ENCODE measurements around the gene HUNK.

Gene HUNK

GRCh38 chr21:31895077-31895835, 22.4 kb downstream of the HUNK start:
- TF ChIP-seq, protein P1, sequence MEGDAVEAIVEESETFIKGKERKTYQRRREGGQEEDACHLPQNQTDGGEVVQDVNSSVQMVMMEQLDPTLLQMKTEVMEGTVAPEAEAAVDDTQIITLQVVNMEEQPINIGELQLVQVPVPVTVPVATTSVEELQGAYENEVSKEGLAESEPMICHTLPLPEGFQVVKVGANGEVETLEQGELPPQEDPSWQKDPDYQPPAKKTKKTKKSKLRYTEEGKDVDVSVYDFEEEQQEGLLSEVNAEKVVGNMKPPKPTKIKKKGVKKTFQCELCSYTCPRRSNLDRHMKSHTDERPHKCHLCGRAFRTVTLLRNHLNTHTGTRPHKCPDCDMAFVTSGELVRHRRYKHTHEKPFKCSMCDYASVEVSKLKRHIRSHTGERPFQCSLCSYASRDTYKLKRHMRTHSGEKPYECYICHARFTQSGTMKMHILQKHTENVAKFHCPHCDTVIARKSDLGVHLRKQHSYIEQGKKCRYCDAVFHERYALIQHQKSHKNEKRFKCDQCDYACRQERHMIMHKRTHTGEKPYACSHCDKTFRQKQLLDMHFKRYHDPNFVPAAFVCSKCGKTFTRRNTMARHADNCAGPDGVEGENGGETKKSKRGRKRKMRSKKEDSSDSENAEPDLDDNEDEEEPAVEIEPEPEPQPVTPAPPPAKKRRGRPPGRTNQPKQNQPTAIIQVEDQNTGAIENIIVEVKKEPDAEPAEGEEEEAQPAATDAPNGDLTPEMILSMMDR (IDR thresholded peaks at IDR 0.05; ENCODE audit: low read depth, low read length): no peak
- H3K4me3 ChIP-seq (ENCODE audit: low read depth, low read length): no peak overlapping the region

- TF ChIP-seq, protein P1 (IDR thresholded peaks at IDR 0.05; ENCODE audit: low read depth, low read length): no peak
- H3K4me3 ChIP-seq (ENCODE audit: low read depth, low read length): no peak overlapping the region
Measured at GRCh38 chr21:31896019-31896418, 23.2 kb downstream of the HUNK start.

- TF ChIP-seq, protein P1 (IDR thresholded peaks at IDR 0.05; ENCODE audit: low read depth, low read length): no peak
- H3K4me3 ChIP-seq (ENCODE audit: low read depth, low read length): no peak overlapping the region
Measured at GRCh38 chr21:31897311-31897710, 24.5 kb downstream of the HUNK start.

GRCh38 chr21:31898933-31899630, 26.3 kb downstream of the HUNK start:
- H3K4me3 ChIP-seq (ENCODE audit: low read depth, low read length): no peak overlapping the region
- TF ChIP-seq, protein P1 (IDR thresholded peaks at IDR 0.05; ENCODE audit: low read depth, low read length): no peak

DNA sequence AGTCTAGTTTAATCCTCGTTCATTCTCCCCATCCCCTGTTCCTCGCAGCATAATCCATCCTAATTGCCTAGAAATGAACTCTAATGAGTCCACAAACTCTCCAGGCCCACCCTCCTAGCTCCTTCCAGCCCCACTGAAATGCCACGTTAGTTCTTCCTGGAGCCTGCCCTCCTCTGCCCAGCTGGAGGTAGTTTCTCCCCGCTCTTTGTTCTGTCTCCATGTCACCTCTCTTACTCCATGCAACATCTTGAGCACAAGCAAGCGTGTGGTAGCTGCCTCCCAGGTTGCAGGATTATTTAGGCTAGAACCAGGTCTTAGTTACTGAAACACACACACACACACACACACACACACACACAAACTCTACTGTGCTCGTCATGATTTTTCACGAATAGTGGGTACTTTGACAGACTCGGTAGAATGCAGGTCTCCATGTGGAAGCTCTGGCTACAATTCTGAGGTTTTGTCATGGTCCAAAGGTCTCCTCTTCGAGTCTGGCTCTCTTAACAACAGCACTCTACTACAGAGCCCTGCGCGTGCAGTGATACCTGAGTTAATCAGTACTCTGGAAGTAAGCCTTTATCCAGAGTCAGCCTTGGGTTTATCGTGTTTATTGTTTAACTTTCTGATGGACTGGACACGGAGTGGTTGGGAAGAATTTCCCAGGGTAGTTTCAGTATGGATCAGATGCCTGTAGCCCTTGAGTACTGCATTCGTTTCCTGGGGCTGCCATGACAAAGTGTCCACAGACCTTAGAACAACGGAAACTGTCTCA, 27.5 kb downstream of the HUNK start:
- no peak overlapping the region for H3K4me3 ChIP-seq (ENCODE audit: low read depth, low read length)
- TF ChIP-seq, protein P1 (IDR thresholded peaks at IDR 0.05; ENCODE audit: low read depth, low read length): no peak

- TF ChIP-seq, protein P1 (IDR thresholded peaks at IDR 0.05; ENCODE audit: low read depth, low read length): no peak
- H3K4me3 ChIP-seq (ENCODE audit: low read depth, low read length): no peak overlapping the region
Measured at GRCh38 chr21:31901315-31901714, 28.5 kb downstream of the HUNK start.
